ENCODE measurements around the gene CA10. TPM values are rescaled to one million over a fixed set of nuclear protein-coding genes. Genes with fewer than 3 reads are reported as not detected.

The CA10 gene
- total and polyA plus RNA-seq, 2 of the 4 experiments (the other 2 are of a cell fraction) = not detected

GRCh38 chr17:51815097-51815496 is 343.4 kb downstream of the CA10 start:
- ChIA-PET CTCF (no interaction called here), POLR2A (ENCODE audit: unreplicated experiment) (no interaction called here)
- in situ Hi-C loops (cut with MboI; ENCODE audit: low sequenced_read_pairs) (no loop called here), intact Hi-C loops (cut with micrococcal nuclease) (no loop called here), dilution Hi-C loops (cut with HindIII; ENCODE audit: low sequenced_read_pairs, unreplicated experiment) (no loop called here)
- Histone ChIP-seq H2AK5ac (ENCODE audit: low read depth, low read length) (no peak overlapping the region), H2AK9ac (replicated peaks; ENCODE audit: low read depth, low read length, poor library complexity) (no peak overlapping the region), H3K27me3 (ENCODE audit: control insufficient read depth, insufficient read depth, low read length) (no peaks in the 10 kb centered on the region), H4K91ac (ENCODE audit: insufficient read depth, low read depth, low read length) (no peak overlapping the region), H4K8ac (ENCODE audit: low read depth in 2 of 2, low read length in 2 of 2) (no peak overlapping the region), H2BK120ac (ENCODE audit: low read depth, low read length) (no peak overlapping the region), H3K4ac (ENCODE audit: low read depth, low read length) (no peak overlapping the region), H4K5ac (ENCODE audit: low read depth, low read length) (no peak overlapping the region), H3K14ac (replicated peaks; ENCODE audit: low read depth, low read length) (no peak overlapping the region), H3K36me3 (ENCODE audit: control insufficient read depth, insufficient read depth, low read length) (no peaks in the 10 kb centered on the region), H2BK20ac (ENCODE audit: low read depth, low read length) (no peak overlapping the region), H2AFZ (replicated peaks; ENCODE audit: low read length, poor library complexity) (no peak overlapping the region), H3K56ac (ENCODE audit: extremely low read depth, insufficient read depth, low read length) (no peak overlapping the region), H2BK15ac (ENCODE audit: low read depth, low read length) (no peak overlapping the region), H3K23ac (ENCODE audit: low read depth, low read length) (no peak overlapping the region), H3K18ac (ENCODE audit: low read depth, low read length) (no peak overlapping the region), H3K79me1 (ENCODE audit: low read depth in 1 of 2, low read length in 2 of 2) (no peaks in the 10 kb centered on the region), H3K9ac (ENCODE audit: low read depth, low read length) (no peak overlapping the region), H3K9me3 (ENCODE audit: control insufficient read depth, insufficient read depth, low read length) (peaks cover 16% of the 10 kb centered on the region), H2BK5ac (ENCODE audit: low read depth, low read length, poor library complexity, severe bottlenecking) (no peak overlapping the region), H3K4me3 (ENCODE audit: insufficient read depth, low read depth, low read length) (no peak overlapping the region), H3K4me2 (ENCODE audit: low read depth, low read length) (no peak overlapping the region), H3K9me1 (ENCODE audit: insufficient read depth, low read length) (no peaks in the 10 kb centered on the region), H3K27ac (ENCODE audit: insufficient read depth, low read length) (no peak overlapping the region), H4K20me1 (ENCODE audit: insufficient read depth, low read length) (no peaks in the 10 kb centered on the region), H3K4me1 (ENCODE audit: control insufficient read depth, insufficient read depth, low read length) (no peaks in the 10 kb centered on the region)
- DNase-seq (no peak), ATAC-seq (ENCODE audit: low read depth) (no peak)
- no TSS peak for BruUV-seq (replicated peaks)
- WGBS, 2 experiments (ENCODE audit: extremely low coverage in 2 of 2, insufficient read length in 1 of 2) = no CpG with 5 or more reads among the region's 4 CpGs
- TF ChIP-seq CEBPB (IDR thresholded peaks at IDR 0.05; ENCODE audit: low read depth, low read length) = no peak
- TF ChIP-seq POLR2A (IDR thresholded peaks at IDR 0.05; ENCODE audit: low read depth, low read length) = no peak
- no peak for TF ChIP-seq CTCF (conservative IDR thresholded peaks at IDR 0.05; ENCODE audit: low read depth, low read length)
